ENCODE measurements around the gene MSLN. TPM values are rescaled to one million over a fixed set of nuclear protein-coding genes. Genes with fewer than 3 reads are reported as not detected.

Gene MSLN
- total and polyA plus RNA-seq, 2 of the 8 experiments (the other 6 are each of a cell fraction or from before 2014, with no cell fraction given), result 0.28 to 0.50 TPM

- Histone ChIP-seq H3K27ac (ENCODE audit: low read depth, low read length) (no peak overlapping the region), H3K36me3 (ENCODE audit: control insufficient read depth in 2 of 4, insufficient read depth in 4 of 4, low read length in 3 of 4) (no peaks in the 10 kb centered on the region), H3K4me1 (replicated peaks in 1 of 4; ENCODE audit: control insufficient read depth in 3 of 4, insufficient read depth in 4 of 4, low read length in 3 of 4) (peaks cover 3 to 12% (median 5%) of the 10 kb centered on the region in 4 experiments; a peak in 5 of 7 replicates), H4K20me1 (replicated peaks in 1 of 2; ENCODE audit: control insufficient read depth in 1 of 2, insufficient read depth in 2 of 2, low read length in 2 of 2) (no peaks in the 10 kb centered on the region), H2AK5ac (ENCODE audit: low read depth, low read length) (no peak overlapping the region), H2BK20ac (ENCODE audit: low read length) (no peak overlapping the region), H3K23ac (ENCODE audit: insufficient read length) (no peak overlapping the region), H3K23me2 (ENCODE audit: low read depth, low read length) (no peaks in the 10 kb centered on the region), H3K4ac (replicated peaks; ENCODE audit: insufficient read length, low read depth, low read length) (no peak overlapping the region), H3K14ac (ENCODE audit: insufficient read length) (no peak overlapping the region), H3K27me3 (replicated peaks in 1 of 4; ENCODE audit: control insufficient read depth in 3 of 4, extremely low read depth in 1 of 4, insufficient read depth in 3 of 4, low read length in 3 of 4) (no peaks in the 10 kb centered on the region), H3K4me3 (ENCODE audit: extremely low read depth in 1 of 4, insufficient read depth in 2 of 4, low read depth in 3 of 4, low read length in 4 of 4) (no peak overlapping the region), H3K18ac (ENCODE audit: extremely low read depth, low read length) (no peak overlapping the region), H3K79me1 (ENCODE audit: low read depth, low read length) (no peaks in the 10 kb centered on the region), H4K8ac (ENCODE audit: extremely low read depth, insufficient read depth, low read length) (no peak overlapping the region), H3K9me3 (ENCODE audit: insufficient read depth in 2 of 2, low read depth in 1 of 2, low read length in 1 of 2) (no peaks in the 10 kb centered on the region), H4K91ac (replicated peaks; ENCODE audit: insufficient read length, low read length) (no peak overlapping the region), H4K5ac (ENCODE audit: insufficient read length, low read depth, low read length) (no peak overlapping the region), H3K56ac (replicated peaks; ENCODE audit: insufficient read length, low read depth, low read length) (no peak overlapping the region), H2BK5ac (ENCODE audit: low read depth, low read length) (no peak overlapping the region), H3K4me2 (ENCODE audit: insufficient read depth in 1 of 2, low read depth in 2 of 2, low read length in 2 of 2) (no peak overlapping the region), H2AFZ (ENCODE audit: low read length) (no peak overlapping the region), H2BK120ac (replicated peaks; ENCODE audit: low read depth, low read length) (no peak overlapping the region), H3K79me2 (ENCODE audit: control insufficient read depth in 1 of 2, insufficient read depth in 2 of 2, low read length in 2 of 2) (no peaks in the 10 kb centered on the region), H3K9ac (replicated peaks in 1 of 4; ENCODE audit: extremely low read depth in 1 of 4, low read depth in 3 of 4, low read length in 3 of 4) (no peak overlapping the region), H2BK15ac (ENCODE audit: low read length) (no peak overlapping the region), H2BK12ac (ENCODE audit: low read depth, low read length) (no peak overlapping the region)
- DNase-seq (ENCODE audit: low read depth in 1 of 2, low spot score in 2 of 2) (no peak), FAIRE-seq (no peak)
- 96% methylated on average over 6 of the region's 6 CpGs; no CpG with 5 or more reads in 1 of the 2 experiments for WGBS, 2 experiments (ENCODE audit: extremely low coverage in 1 of 2, insufficient coverage in 1 of 2, insufficient read length in 1 of 2, insufficient replicate concordance in 2 of 2, low coverage in 1 of 2, low lambda C conversion rate in 2 of 2, missing lambda C conversion rate in 1 of 2)
- ChIA-PET CTCF (ENCODE audit: partially characterized antibody) (interaction anchor here (0.5 to 35.8 kb wide), 10 partner anchors 8 to 1136 kb away, joined by 3 to 977 read pairs (median 12); partner anchors contain the start of genes ANTKMT, CCDC78, CIAO3 and FBXL16), POLR2A (ENCODE audit: partially characterized antibody) (interaction anchor here (0.6 to 1.9 kb wide), 9 partner anchors 9 to 764 kb away, joined by 3 to 7 read pairs (median 4); partner anchors contain the start of genes ANTKMT and MSLN)
- no peak for TF ChIP-seq MAX (IDR thresholded peaks at IDR 0.05)
- no peak for TF ChIP-seq EGR1 (IDR thresholded peaks at IDR 0.05; ENCODE audit: borderline replicate concordance, low read depth, low read length)
- no peak for TF ChIP-seq TAF7 (optimal IDR thresholded peaks at IDR 0.05; ENCODE audit: borderline replicate concordance, low read depth, low read length)
These were observed 11.5 kb upstream of the MSLN start for GRCh38 chr16:749010-749409.
